ENCODE measurements around the gene AHI1. TPM values are rescaled to one million over a fixed set of nuclear protein-coding genes. Genes with fewer than 3 reads are reported as not detected.

The AHI1 gene
- total and polyA plus RNA-seq, 2 donors: 8.3 to 101 TPM

Small RNA genes within 50 kb of the gene (small RNA-seq; reads per million reads assigned to genes)
- gene MIR548A2: not detected
- not detected for gene RF00019

Data from urinary bladder (tissue), 2 donors.